IMR-90 (cell line): Measurements from ENCODE around the gene RBMS3. TPM values are rescaled to one million over a fixed set of nuclear protein-coding genes. Genes with fewer than 3 reads are reported as not detected.
A peak's percentile ranks its signal among the peaks of the same experiment; 100 is the strongest.

ENCODE experiments used
- ATAC-seq: fragments of 200-7000 bp; cut with Tn5 transposase; 2 replicates; pipeline ENCODE4 v1.9.1; 2020; ENCODE audit warnings: low read depth, mild to moderate bottlenecking, moderate library complexity
- BruUV-seq: library from RNA; stranded (reverse); fragments of 400-500 nt; replicated peaks from 2 replicates; lab custom pipeline; 2021; lab: Mats Ljungman, UMichigan
- CTCF ChIA-PET: fragments of 300-600 bp; formaldehyde crosslinking; extraction: SDS; loops from one replicate; lab custom pipeline; 2021; ENCODE audit warnings: antibody characterized with exemption; lab: Yijun Ruan, JAX
- POLR2A ChIA-PET: fragments of 300-600 bp; sonication (Branson Sonifier 250); formaldehyde crosslinking; loops from one replicate; lab custom pipeline; 2022; ENCODE audit warnings: antibody characterized with exemption; ENCODE audit not compliant: unreplicated experiment; lab: Charles Lee
- DNase-seq: peaks from one replicate; pipeline ENCODE4 v3.0.0; 2013
- H2AFZ ChIP-seq: replicated peaks from 2 replicates; pipeline ENCODE3; 2013; ENCODE audit warnings: low read length, mild to moderate bottlenecking; ENCODE audit not compliant: poor library complexity
- H2AK5ac ChIP-seq: 2 replicates; pipeline ENCODE4 v1.6.1; 2013; ENCODE audit warnings: low read depth, low read length, inconsistent platforms
- H2AK9ac ChIP-seq: replicated peaks from 2 replicates; pipeline ENCODE3; 2013; ENCODE audit warnings: mild to moderate bottlenecking, low read depth, low read length, moderate library complexity; ENCODE audit not compliant: poor library complexity
- H2BK120ac ChIP-seq: 2 replicates; pipeline ENCODE4 v1.6.1; 2013; ENCODE audit warnings: low read depth, low read length, inconsistent platforms
- H2BK15ac ChIP-seq: 3 replicates; pipeline ENCODE4 v1.6.1; 2013; ENCODE audit warnings: low read depth, low read length, inconsistent platforms
- H2BK20ac ChIP-seq: 2 replicates; pipeline ENCODE4 v1.6.1; 2013; ENCODE audit warnings: low read depth, mild to moderate bottlenecking, inconsistent platforms, low read length, moderate library complexity
- H2BK5ac ChIP-seq: 2 replicates; pipeline ENCODE4 v1.6.1; 2013; ENCODE audit warnings: mild to moderate bottlenecking, low read depth, low read length, inconsistent platforms; ENCODE audit not compliant: poor library complexity, severe bottlenecking
- H3K14ac ChIP-seq: replicated peaks from 2 replicates; pipeline ENCODE4 v1.6.1; 2013; ENCODE audit warnings: low read depth, low read length, inconsistent platforms
- H3K18ac ChIP-seq: 2 replicates; pipeline ENCODE4 v1.6.1; 2013; ENCODE audit warnings: low read depth, low read length, control low read depth
- H3K23ac ChIP-seq: 2 replicates; pipeline ENCODE4 v1.6.1; 2013; ENCODE audit warnings: low read depth, low read length, inconsistent platforms
- H3K27ac ChIP-seq: 2 replicates; pipeline ENCODE4 v1.5.1; 2013; ENCODE audit warnings: mild to moderate bottlenecking, control low read depth, low read length; ENCODE audit not compliant: insufficient read depth
- H3K27me3 ChIP-seq: 2 replicates; pipeline ENCODE4 v1.6.1; 2013; ENCODE audit warnings: low read length; ENCODE audit not compliant: control insufficient read depth, insufficient read depth
- H3K36me3 ChIP-seq: 2 replicates; pipeline ENCODE4 v1.6.1; 2013; ENCODE audit warnings: low read length, mixed read lengths; ENCODE audit not compliant: control insufficient read depth, insufficient read depth
- H3K4ac ChIP-seq: 2 replicates; pipeline ENCODE4 v1.6.1; 2013; ENCODE audit warnings: low read depth, low read length, inconsistent platforms
- H3K4me1 ChIP-seq: 2 replicates; pipeline ENCODE4 v1.6.1; 2013; ENCODE audit warnings: low read length, mixed read lengths; ENCODE audit not compliant: control insufficient read depth, insufficient read depth
- H3K4me2 ChIP-seq: 2 replicates; pipeline ENCODE4 v1.6.1; 2013; ENCODE audit warnings: low read depth, mild to moderate bottlenecking, control low read depth, low read length, moderate library complexity
- H3K4me3 ChIP-seq: 2 replicates; pipeline ENCODE4 v1.5.1; 2013; ENCODE audit warnings: low read depth, mild to moderate bottlenecking, control low read depth, low read length, moderate library complexity; ENCODE audit not compliant: insufficient read depth
- H3K56ac ChIP-seq: 2 replicates; pipeline ENCODE4 v1.6.1; 2013; ENCODE audit warnings: low read length, inconsistent platforms; ENCODE audit not compliant: insufficient read depth; ENCODE audit errors: extremely low read depth
- H3K79me1 ChIP-seq, 2 experiments: 2 replicates each; pipeline ENCODE4 v1.6.1; 2013; ENCODE audit warnings: low read length in 2 of 2, inconsistent platforms in 1 of 2, low read depth in 1 of 2
- H3K9ac ChIP-seq: 2 replicates; pipeline ENCODE4 v1.6.1; 2013; ENCODE audit warnings: low read depth, low read length, control low read depth
- H3K9me1 ChIP-seq: 2 replicates; pipeline ENCODE4 v1.6.1; 2013; ENCODE audit warnings: low read length, inconsistent platforms; ENCODE audit not compliant: insufficient read depth
- H3K9me3 ChIP-seq: 2 replicates; pipeline ENCODE4 v1.6.1; 2013; ENCODE audit warnings: low read length; ENCODE audit not compliant: control insufficient read depth, insufficient read depth
- H4K20me1 ChIP-seq: 2 replicates; pipeline ENCODE4 v1.6.1; 2013; ENCODE audit warnings: low read length, inconsistent platforms; ENCODE audit not compliant: insufficient read depth
- H4K5ac ChIP-seq: 2 replicates; pipeline ENCODE4 v1.6.1; 2013; ENCODE audit warnings: mild to moderate bottlenecking, low read depth, low read length, control low read depth
- H4K8ac ChIP-seq, 2 experiments: 2 replicates each; pipeline ENCODE4 v1.6.1; 2013; ENCODE audit warnings: low read depth in 2 of 2, low read length in 2 of 2, control low read depth in 1 of 2, inconsistent platforms in 1 of 2
- H4K91ac ChIP-seq: 2 replicates; pipeline ENCODE4 v1.6.1; 2013; ENCODE audit warnings: low read depth, low read length, inconsistent platforms; ENCODE audit not compliant: insufficient read depth
- BHLHE40 ChIP-seq: fragments of 150-350 bp; IDR thresholded peaks from 2 replicates; pipeline ENCODE4 v1.6.1; 2016; ENCODE audit warnings: mild to moderate bottlenecking, low read depth, low read length
- CEBPB ChIP-seq: IDR thresholded peaks from 2 replicates; pipeline ENCODE4 v1.6.1; 2012; ENCODE audit warnings: low read depth, low read length, improper control_type of control experiment
- CTCF ChIP-seq: conservative IDR thresholded peaks from 2 replicates; pipeline ENCODE4 v1.5.1; 2012; ENCODE audit warnings: mild to moderate bottlenecking, low read depth, low read length, improper control_type of control experiment
- ELK1 ChIP-seq: fragments of 150-350 bp; IDR thresholded peaks from 2 replicates; pipeline ENCODE4 v1.6.1; 2016; ENCODE audit warnings: low read depth, mild to moderate bottlenecking, low read length, moderate library complexity, borderline replicate concordance
- FOS ChIP-seq: fragments of 150-350 bp; IDR thresholded peaks from 2 replicates; pipeline ENCODE4 v1.6.1; 2016; ENCODE audit warnings: low read depth, low read length
- MAFK ChIP-seq: IDR thresholded peaks from 2 replicates; pipeline ENCODE4 v1.6.1; 2012; ENCODE audit warnings: low read depth, low read length, improper control_type of control experiment
- MAZ ChIP-seq: IDR thresholded peaks from 2 replicates; pipeline ENCODE4 v1.6.1; 2012; ENCODE audit warnings: low read depth, mild to moderate bottlenecking, low read length, improper control_type of control experiment, moderate library complexity, borderline replicate concordance
- MXI1 ChIP-seq: IDR thresholded peaks from 2 replicates; pipeline ENCODE4 v1.6.1; 2012; ENCODE audit warnings: low read depth, mild to moderate bottlenecking, low read length, moderate library complexity, borderline replicate concordance
- NFE2L2 ChIP-seq: fragments of 150-350 bp; IDR thresholded peaks from 2 replicates; pipeline ENCODE4 v1.6.1; 2016; ENCODE audit warnings: low read depth, mild to moderate bottlenecking, low read length
- POLR2A ChIP-seq: IDR thresholded peaks from 2 replicates; pipeline ENCODE4 v1.6.1; 2012; ENCODE audit warnings: mild to moderate bottlenecking, low read depth, low read length
- RAD21 ChIP-seq: IDR thresholded peaks from 2 replicates; pipeline ENCODE4 v1.6.1; 2012; ENCODE audit warnings: low read length, improper control_type of control experiment
- RCOR1 ChIP-seq: IDR thresholded peaks from 2 replicates; pipeline ENCODE4 v1.6.1; 2012; ENCODE audit warnings: mild to moderate bottlenecking, low read length, improper control_type of control experiment; ENCODE audit not compliant: insufficient replicate concordance
- RFX5 ChIP-seq: IDR thresholded peaks from 2 replicates; pipeline ENCODE4 v1.8.0; 2012; ENCODE audit warnings: low read depth, mild to moderate bottlenecking, low read length, moderate library complexity
- SMC3 ChIP-seq: fragments of 150-350 bp; IDR thresholded peaks from 2 replicates; pipeline ENCODE4 v1.6.1; 2016; ENCODE audit warnings: low read depth, mild to moderate bottlenecking, antibody characterized with exemption, low read length, moderate library complexity
- USF2 ChIP-seq: fragments of 150-350 bp; IDR thresholded peaks from 2 replicates; pipeline ENCODE4 v1.6.1; 2017; ENCODE audit warnings: mild to moderate bottlenecking, antibody characterized with exemption, low read length, low read depth
- WGBS, 2 experiments: methylation state at CpG; one replicate each; pipeline versions ENCODE4 v1.1.5 to v1.1.7; 2013; ENCODE audit warnings: missing lambda C conversion rate in 2 of 2; ENCODE audit not compliant: insufficient read length in 1 of 2; ENCODE audit errors: extremely low coverage in 2 of 2; 5-methylcytosine and 5-hydroxymethylcytosine counted together
- dilution Hi-C: fragments of 300-500 bp; cut with HindIII; formaldehyde crosslinking; loops from one replicate; pipeline ENCODE4 v1.14.3; 2018; ENCODE audit warnings: low sequenced_read_pairs; ENCODE audit not compliant: unreplicated experiment
- in situ Hi-C: fragments of 300-500 bp; cut with MboI; formaldehyde crosslinking; loops from 3 replicates; pipeline ENCODE4 v1.14.3; 2019; ENCODE audit warnings: low sequenced_read_pairs, inconsistent platforms, mixed read lengths
- intact Hi-C: fragments of 100-400 bp; cut with micrococcal nuclease; formaldehyde crosslinking; loops from 2 replicates; pipeline ENCODE4 v1.10.0; 2022
- polyA plus RNA-seq, 3 experiments: library from polyadenylated mRNA; depleted of rRNA; stranded (reverse); fragments of >200 nt; gene quantifications; 2 replicates each; pipeline ENCODE4 v1.2.3, GENCODE V29; 2012; ENCODE audit warnings: low replicate concordance in 1 of 3
- total RNA-seq: library from RNA; depleted of rRNA; stranded (reverse); fragments of >200 nt; gene quantifications from 2 replicates; pipeline ENCODE4 v1.2.3, GENCODE V29; 2012

The RBMS3 gene
- total and polyA plus RNA-seq, 2 of the 4 experiments (the other 2 are of a cell fraction) = 15.2 to 127 TPM

- Histone ChIP-seq H3K27ac (no peak overlapping the region), H3K9me1 (peaks cover 2% of the 10 kb centered on the region; the same call in 1 of the 2 replicates), H3K4me1 (peaks cover 3% of the 10 kb centered on the region; the same call in 1 of the 2 replicates), H4K8ac (no peak overlapping the region), H2BK20ac (no peak overlapping the region), H3K23ac (no peak overlapping the region), H3K36me3 (no peaks in the 10 kb centered on the region), H3K56ac (no peak overlapping the region), H2BK15ac (no peak overlapping the region), H2BK120ac (no peak overlapping the region), H3K4me2 (peak overlapping the region; percentile 54; the same call in 1 of the 2 replicates), H3K79me1 (peaks cover 10 to 32% of the 10 kb centered on the region in 2 experiments), H3K18ac (no peak overlapping the region), H2BK5ac (no peak overlapping the region), H3K4ac (no peak overlapping the region), H2AK9ac (no peak overlapping the region), H2AFZ (no peak overlapping the region), H4K91ac (no peak overlapping the region), H3K14ac (no peak overlapping the region), H4K5ac (no peak overlapping the region), H4K20me1 (peaks cover 5% of the 10 kb centered on the region; the same call in 1 of the 2 replicates), H3K9me3 (no peaks in the 10 kb centered on the region), H3K4me3 (no peak overlapping the region), H3K27me3 (no peaks in the 10 kb centered on the region), H2AK5ac (no peak overlapping the region), H3K9ac (no peak overlapping the region)
- in situ Hi-C loops (no loop called here), intact Hi-C loops (no loop called here), dilution Hi-C loops (no loop called here)
- CTCF ChIA-PET = no interaction called here
- no CpG with 5 or more reads among the region's 1 CpG for WGBS, 2 experiments
- DNase-seq (no peak), ATAC-seq (no peak)
- TF ChIP-seq RFX5 (no peak), USF2 (no peak), MXI1 (no peak), RAD21 (no peak), POLR2A (no peak), SMC3 (no peak), CTCF (no peak), NFE2L2 (no peak), MAFK (no peak), CEBPB (no peak), RCOR1 (no peak), MAZ (no peak), FOS (no peak), BHLHE40 (no peak), ELK1 (no peak)
- POLR2A ChIA-PET = no interaction called here
- BruUV-seq = no TSS peak
These were observed 72.9 kb downstream of the RBMS3 start for GRCh38 chr3:29353807-29354206.
